Nephron progenitor cell (in vitro differentiated cells): Measurements from ENCODE around the gene SURF2.
A peak's percentile ranks its signal among the peaks of the same experiment; 100 is the strongest.
"Not testable (repeated sequence)": the region's sequence is repeated elsewhere in the genome, so short reads cannot be mapped to it uniquely, and the experiment has no call there.

Source experiments
- DNase-seq: peaks from one replicate; pipeline ENCODE4 v3.0.0; 2021
- H3K27ac Mint-ChIP-seq: 2 replicates; pipeline ENCODE4 v1.8.0; 2021; ENCODE audit warnings: mild to moderate bottlenecking, moderate library complexity, mixed read lengths
- H3K27me3 Mint-ChIP-seq: 2 replicates; pipeline ENCODE4 v1.8.0; 2021; ENCODE audit warnings: mild to moderate bottlenecking, low read depth, mixed read lengths; ENCODE audit not compliant: poor library complexity
- H3K36me3 Mint-ChIP-seq: 2 replicates; pipeline ENCODE4 v1.8.0; 2021; ENCODE audit warnings: low read depth, mixed read lengths
- H3K4me1 Mint-ChIP-seq: 2 replicates; pipeline ENCODE4 v1.8.0; 2021; ENCODE audit warnings: mixed read lengths
- H3K4me3 Mint-ChIP-seq: 2 replicates; pipeline ENCODE4 v1.8.0; 2021; ENCODE audit warnings: mild to moderate bottlenecking, moderate library complexity, mixed read lengths
- H3K9me3 Mint-ChIP-seq: 2 replicates; pipeline ENCODE4 v1.8.0; 2021; ENCODE audit warnings: mild to moderate bottlenecking, moderate library complexity, mixed read lengths
- TF ChIP-seq, protein P1 (sequence below): fragments of 200-600 bp; sonication (generic); IDR thresholded peaks from 2 replicates; pipeline ENCODE4 v1.5.0; 2021; ENCODE audit warnings: antibody characterized with exemption

SURF2 gene

DNA sequence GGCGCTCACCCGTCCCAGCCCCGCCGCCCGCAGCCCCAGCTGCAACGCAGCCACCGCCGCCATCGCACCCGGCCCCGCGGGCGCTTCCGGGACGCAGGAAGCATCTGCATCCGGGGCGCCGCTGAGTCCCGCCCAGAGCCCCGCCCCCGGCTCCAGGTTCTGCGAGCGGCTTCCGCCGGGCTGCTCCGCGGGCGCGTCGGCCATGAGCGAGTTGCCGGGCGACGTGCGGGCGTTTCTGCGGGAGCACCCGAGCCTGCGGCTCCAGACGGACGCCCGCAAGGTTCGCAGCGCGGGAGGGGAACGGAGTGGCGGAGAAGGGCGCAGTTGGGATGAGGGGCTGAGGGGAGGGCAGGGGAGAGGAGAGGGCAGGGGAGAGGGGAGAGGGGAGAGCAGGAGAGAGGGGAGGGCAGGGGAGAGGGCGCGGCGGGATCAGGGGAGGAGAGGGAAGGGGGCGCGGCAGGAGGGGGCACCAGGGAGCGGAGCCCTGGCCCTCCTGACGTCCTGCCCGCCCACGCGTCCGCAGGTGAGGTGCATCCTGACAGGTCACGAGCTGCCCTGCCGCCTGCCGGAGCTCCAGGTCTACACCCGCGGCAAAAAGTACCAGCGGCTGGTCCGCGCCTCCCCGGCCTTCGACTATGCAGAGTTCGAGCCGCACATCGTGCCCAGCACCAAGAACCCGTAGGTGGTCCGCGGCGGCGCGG lies at the start of gene SURF2, which contains the start of gene SURF1:
SURF2 (plus strand) TSS at position 160 of the 701 bp plus-strand sequence; CDS start at position 203, 43 bp downstream.
SURF1 (minus strand) TSS at position 97 of the 701 bp plus-strand sequence; CDS start at position 63, 34 bp downstream.
- DNase-seq: peak; percentile 94
- Mint-ChIP-seq H3K36me3 (peaks cover 28% of the 10 kb centered on the region), H3K9me3 (no peaks in the 10 kb centered on the region), H3K27me3 (no peaks in the 10 kb centered on the region), H3K4me3 (peak within 1 kb of the TSS; percentile 91), H3K4me1 (peaks cover 21% of the 10 kb centered on the region), H3K27ac (no peak within 1 kb of the TSS)
- TF ChIP-seq, protein P1, sequence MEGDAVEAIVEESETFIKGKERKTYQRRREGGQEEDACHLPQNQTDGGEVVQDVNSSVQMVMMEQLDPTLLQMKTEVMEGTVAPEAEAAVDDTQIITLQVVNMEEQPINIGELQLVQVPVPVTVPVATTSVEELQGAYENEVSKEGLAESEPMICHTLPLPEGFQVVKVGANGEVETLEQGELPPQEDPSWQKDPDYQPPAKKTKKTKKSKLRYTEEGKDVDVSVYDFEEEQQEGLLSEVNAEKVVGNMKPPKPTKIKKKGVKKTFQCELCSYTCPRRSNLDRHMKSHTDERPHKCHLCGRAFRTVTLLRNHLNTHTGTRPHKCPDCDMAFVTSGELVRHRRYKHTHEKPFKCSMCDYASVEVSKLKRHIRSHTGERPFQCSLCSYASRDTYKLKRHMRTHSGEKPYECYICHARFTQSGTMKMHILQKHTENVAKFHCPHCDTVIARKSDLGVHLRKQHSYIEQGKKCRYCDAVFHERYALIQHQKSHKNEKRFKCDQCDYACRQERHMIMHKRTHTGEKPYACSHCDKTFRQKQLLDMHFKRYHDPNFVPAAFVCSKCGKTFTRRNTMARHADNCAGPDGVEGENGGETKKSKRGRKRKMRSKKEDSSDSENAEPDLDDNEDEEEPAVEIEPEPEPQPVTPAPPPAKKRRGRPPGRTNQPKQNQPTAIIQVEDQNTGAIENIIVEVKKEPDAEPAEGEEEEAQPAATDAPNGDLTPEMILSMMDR: no peak

DNA sequence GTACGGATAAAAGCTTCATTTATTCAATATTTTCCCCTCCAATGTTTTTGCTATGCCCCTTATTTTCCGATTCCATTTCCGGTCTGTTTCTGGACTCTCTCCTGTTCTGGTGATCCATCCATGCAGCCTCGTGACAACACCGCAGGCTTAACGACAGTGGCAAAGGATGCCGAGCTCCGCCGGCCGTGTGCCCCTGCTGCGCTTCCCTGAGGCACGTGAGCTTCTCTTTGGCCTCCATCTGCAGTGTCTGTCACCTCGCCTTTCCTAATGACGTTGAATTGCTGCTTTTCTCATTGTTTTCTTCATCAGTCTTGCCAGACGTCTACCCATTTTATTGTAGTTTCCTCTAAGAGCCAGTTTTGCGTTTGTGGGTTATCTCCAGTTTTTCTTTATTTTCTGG lies 49.0 kb upstream of the SURF2 start:
- Mint-ChIP-seq H3K36me3 (peaks cover 9% of the 10 kb centered on the region), H3K9me3 (peaks cover 23% of the 10 kb centered on the region), H3K4me3 (no peak overlapping the region), H3K27ac (no peak overlapping the region), H3K4me1 (no peaks in the 10 kb centered on the region), H3K27me3 (peaks cover 28% of the 10 kb centered on the region)
- DNase-seq: no peak
- TF ChIP-seq, protein P1: no peak

DNA sequence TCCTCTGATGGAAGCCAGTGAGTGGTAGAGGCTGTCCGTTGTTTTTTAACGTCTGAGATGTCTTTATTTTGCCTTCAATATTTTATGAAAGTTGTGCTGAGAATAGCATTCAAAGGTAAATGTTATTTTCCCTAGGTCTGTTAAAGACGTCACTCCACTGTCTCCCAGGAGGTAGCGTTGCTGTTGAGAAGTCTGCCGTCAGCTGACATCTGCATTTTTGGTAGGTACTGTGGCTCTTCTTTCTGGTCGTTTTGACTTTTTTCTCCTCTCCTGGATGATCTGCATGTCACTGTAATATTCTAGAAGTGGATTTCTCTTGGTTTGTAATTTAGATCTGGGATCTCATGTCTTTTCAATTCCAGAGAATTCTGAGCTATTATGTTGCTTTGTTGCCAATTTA lies 46.7 kb upstream of the SURF2 start:
- no peaks in the 10 kb centered on the region for H3K4me1 Mint-ChIP-seq
- no peak overlapping the region for H3K4me3 Mint-ChIP-seq
- peaks cover 23% of the 10 kb centered on the region for H3K9me3 Mint-ChIP-seq
- H3K27ac Mint-ChIP-seq: no peak overlapping the region
- H3K27me3 Mint-ChIP-seq: peaks cover 27% of the 10 kb centered on the region
- no peak for DNase-seq
- H3K36me3 Mint-ChIP-seq: peaks cover 9% of the 10 kb centered on the region
- TF ChIP-seq, protein P1: no peak

DNA sequence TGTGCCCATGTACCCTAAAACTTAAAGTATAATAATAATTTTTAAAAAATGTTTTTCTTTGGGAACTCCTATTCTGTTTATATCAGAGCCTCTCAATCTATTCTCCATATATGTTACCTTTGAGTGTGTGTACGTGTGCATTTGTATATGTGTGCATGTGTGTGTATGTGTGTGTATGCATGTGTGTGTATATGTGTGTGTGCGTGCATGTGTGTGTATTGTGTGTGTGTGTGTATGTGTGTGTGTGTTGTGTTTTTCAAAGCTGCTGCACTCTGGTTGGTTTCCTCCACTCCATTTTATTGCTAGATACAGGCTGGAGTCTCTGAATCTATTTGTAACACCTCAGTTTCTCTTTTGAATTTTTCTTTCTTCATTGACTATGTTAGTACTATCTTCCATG lies 40.4 kb upstream of the SURF2 start:
- H3K4me1 Mint-ChIP-seq: no peaks in the 10 kb centered on the region
- H3K36me3 Mint-ChIP-seq: no peaks in the 10 kb centered on the region
- peaks cover 22% of the 10 kb centered on the region for H3K27me3 Mint-ChIP-seq
- TF ChIP-seq, protein P1: no peak
- no peak overlapping the region for H3K27ac Mint-ChIP-seq
- no peak for DNase-seq
- peaks cover 11% of the 10 kb centered on the region for H3K9me3 Mint-ChIP-seq
- H3K4me3 Mint-ChIP-seq: no peak overlapping the region

DNA sequence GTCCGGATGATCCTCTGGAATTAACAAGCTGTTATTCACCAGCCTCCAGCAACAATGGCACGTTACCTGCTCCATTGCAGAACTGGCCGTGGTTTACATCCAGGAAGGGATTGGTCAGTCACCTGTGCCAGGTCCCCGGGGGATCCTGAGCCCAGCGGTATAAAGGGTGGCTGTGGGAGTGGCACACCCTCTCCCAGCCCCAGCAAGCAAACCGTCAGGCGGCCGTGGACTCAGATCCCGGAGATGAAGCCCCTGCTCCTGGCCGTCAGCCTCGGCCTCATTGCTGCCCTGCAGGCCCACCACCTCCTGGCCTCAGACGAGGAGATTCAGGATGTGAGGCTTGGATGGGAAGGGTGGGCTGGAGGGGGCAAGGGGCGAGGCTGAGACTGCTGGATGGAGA lies 38.8 kb upstream of the SURF2 start:
- not testable (repeated sequence) for H3K27ac Mint-ChIP-seq, H3K4me1 Mint-ChIP-seq, H3K36me3 Mint-ChIP-seq, H3K4me3 Mint-ChIP-seq, H3K9me3 Mint-ChIP-seq, DNase-seq
- H3K27me3 Mint-ChIP-seq: peaks cover 25% of the 10 kb centered on the region

DNA sequence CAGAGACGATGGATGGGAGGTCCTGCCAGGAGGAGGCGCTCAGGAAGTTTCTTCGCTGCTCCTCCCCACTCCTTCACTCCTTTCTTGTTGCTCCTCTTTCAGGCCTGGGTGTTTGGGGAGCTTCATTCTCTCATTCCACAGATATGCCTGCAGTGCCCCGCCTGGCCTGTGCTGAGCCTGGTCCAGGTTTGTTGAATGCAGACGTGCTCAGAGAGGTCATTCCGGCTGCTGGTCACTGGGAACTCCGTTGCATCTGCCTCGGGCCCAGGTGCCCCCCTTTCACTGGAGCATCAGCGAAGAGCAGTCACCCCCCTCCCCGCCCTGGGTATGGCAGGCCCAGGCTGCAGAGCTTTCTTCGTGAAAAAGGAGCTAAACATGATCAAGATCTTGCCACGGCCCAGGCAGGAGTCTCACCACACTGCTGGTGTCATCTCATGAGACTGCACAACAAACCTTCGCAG lies 35.9 kb upstream of the SURF2 start:
- H3K27ac Mint-ChIP-seq: no peak overlapping the region
- no peak overlapping the region for H3K4me3 Mint-ChIP-seq
- peaks cover 30% of the 10 kb centered on the region for H3K27me3 Mint-ChIP-seq
- TF ChIP-seq, protein P1: no peak
- H3K9me3 Mint-ChIP-seq: peaks cover 26% of the 10 kb centered on the region
- DNase-seq: no peak
- H3K36me3 Mint-ChIP-seq: no peaks in the 10 kb centered on the region
- no peaks in the 10 kb centered on the region for H3K4me1 Mint-ChIP-seq
